K562 (cell line): Measurements from ENCODE around the gene GLMP. TPM values are rescaled to one million over a fixed set of nuclear protein-coding genes. Genes with fewer than 3 reads are reported as not detected.
A peak's percentile ranks its signal among the peaks of the same experiment; 100 is the strongest.

ENCODE experiments used
- ASH1L ChIP-seq: fragments of 450-650 bp; IDR thresholded peaks from 2 replicates; pipeline ENCODE4 v1.6.1; 2018; ENCODE audit warnings: borderline replicate concordance, mild to moderate bottlenecking, low read depth; ENCODE audit not compliant: partially characterized antibody
- BRF1 ChIP-seq: IDR thresholded peaks from 3 replicates; pipeline ENCODE4 v1.6.1; 2011; ENCODE audit warnings: borderline replicate concordance, mild to moderate bottlenecking; ENCODE audit not compliant: insufficient read length; ENCODE audit errors: extremely low read depth
- DEAF1 ChIP-seq: fragments of 450-650 bp; formaldehyde crosslinking; IDR thresholded peaks from 2 replicates; pipeline ENCODE4 v1.4.0; 2020; ENCODE audit warnings: mild to moderate bottlenecking, moderate library complexity
- HLTF ChIP-seq: fragments of 450-650 bp; IDR thresholded peaks from 2 replicates; pipeline ENCODE4 v1.6.1; 2016
- KDM4B ChIP-seq, 2 experiments: fragments of 450-650 bp in 1 of 2; sonication (generic) in 1 of 2; IDR thresholded peaks; 2 replicates each; pipeline ENCODE4 v1.6.1; 2016 to 2017; ENCODE audit warnings: borderline replicate concordance in 2 of 2, antibody characterized with exemption in 1 of 2, low read depth in 1 of 2, mild to moderate bottlenecking in 1 of 2
- MAFK ChIP-seq: IDR thresholded peaks from 2 replicates; pipeline ENCODE4 v1.6.1; 2011; ENCODE audit warnings: low read length, improper control_type of control experiment
- NBN ChIP-seq: fragments of 450-650 bp; IDR thresholded peaks from 2 replicates; pipeline ENCODE4 v1.6.1; 2016; ENCODE audit warnings: low read depth, mild to moderate bottlenecking
- PBX2 ChIP-seq, 2 experiments: IDR thresholded peaks in 1 of 2; conservative IDR thresholded peaks in 1 of 2; 2 replicates each; pipeline ENCODE4 v1.6.1; 2016; ENCODE audit warnings: low read depth in 2 of 2, mild to moderate bottlenecking in 1 of 2, missing compliant biosample characterization in 1 of 2, missing genetic modification characterization in 1 of 2, moderate library complexity in 1 of 2
- RFX1 ChIP-seq: fragments of 450-650 bp; IDR thresholded peaks from 2 replicates; pipeline ENCODE4 v1.6.1; 2016; ENCODE audit warnings: mild to moderate bottlenecking, moderate library complexity
- RREB1 ChIP-seq: fragments of 250-450 bp; sonication (Bioruptor Pico); IDR thresholded peaks from 2 replicates; pipeline ENCODE4 v1.4.0; 2020
- SAFB ChIP-seq: fragments of 200-400 bp; formaldehyde crosslinking; IDR thresholded peaks from 2 replicates; pipeline ENCODE4 v1.6.1; 2017; ENCODE audit warnings: low read depth, low read length, borderline replicate concordance
- ZBTB1 ChIP-seq: sonication (generic); formaldehyde crosslinking; IDR thresholded peaks from 2 replicates; pipeline ENCODE4 v1.8.1; 2023; ENCODE audit warnings: missing genetic modification reagents, low read depth, mild to moderate bottlenecking, borderline replicate concordance
- ZEB2 ChIP-seq: fragments of 450-650 bp; IDR thresholded peaks from 2 replicates; pipeline ENCODE4 v1.6.1; 2016
- ZNF311 ChIP-seq: fragments of 250-450 bp; sonication (Bioruptor Pico); IDR thresholded peaks from 2 replicates; pipeline ENCODE4 v1.4.0; 2020; ENCODE audit warnings: mild to moderate bottlenecking, moderate library complexity
- ZNF507 ChIP-seq: conservative IDR thresholded peaks from 2 replicates; pipeline ENCODE4 v1.6.1; 2017; ENCODE audit warnings: missing genetic modification characterization, missing compliant biosample characterization
- ZNF644 ChIP-seq: fragments of 200-800 bp; sonication (Bioruptor generic); IDR thresholded peaks from 2 replicates; pipeline ENCODE4 v1.6.1; 2016; ENCODE audit warnings: low read depth, missing genetic modification characterization, missing compliant biosample characterization
- ZNF766 ChIP-seq: fragments of 200-800 bp; sonication (Bioruptor generic); conservative IDR thresholded peaks from 2 replicates; pipeline ENCODE4 v1.6.1; 2016; ENCODE audit warnings: missing genetic modification characterization, missing compliant biosample characterization
- ZNF77 ChIP-seq: fragments of 250-450 bp; sonication (Bioruptor Pico); IDR thresholded peaks from 2 replicates; pipeline ENCODE4 v1.5.0; 2020
- polyA plus RNA-seq, 8 experiments: library from polyadenylated mRNA; depleted of rRNA in 4 of 8; stranded (reverse) in 5 of 8; unstranded in 3 of 8; fragments of >200 nt; fragmentation: Nextera tagmentation in 2 of 8; fragmentation: Illumina TruSeq in 1 of 8; extraction: Ambion mirVana in 2 of 8; extraction: Trizol in 1 of 8; gene quantifications; 2 replicates each; pipeline versions ENCODE4 v1.2.1 to v1.2.3, GENCODE V29; 2011 to 2014; ENCODE audit warnings: inconsistent platforms in 1 of 8, missing spikeins in 1 of 8
- total RNA-seq, 7 experiments: library from RNA; depleted of rRNA in 6 of 7; stranded (reverse); fragments of >200 nt in 6 of 7; fragmentation: Illumina TruSeq in 2 of 7; extraction: Trizol in 2 of 7; gene quantifications; 2 replicates each; pipeline versions ENCODE4 v1.2.1 to v1.2.3, GENCODE V29; 2011 to 2021; ENCODE audit warnings: low replicate concordance in 1 of 7

GLMP gene
- total and polyA plus RNA-seq, 9 of the 15 experiments (the other 6 are each of a cell fraction or from before 2014, with no cell fraction given), result 8.3 to 28.2 (median 22.4) TPM

- TF ChIP-seq RREB1 (CRISPR knock-in tag) (no peak), ZEB2 (no peak), DEAF1 (CRISPR knock-in tag) (no peak), HLTF (0 out of 2 replicates have a peak, but pooled peaks have one; percentile 31), SAFB (no peak), ZNF766 (CRISPR knock-in tag) (no peak), ZBTB1 (CRISPR knock-in tag) (no peak), PBX2 (CRISPR knock-in tag; IDR thresholded peaks at IDR 0.05; ENCODE audit: low read depth) (no peak), PBX2 (tag; conservative IDR thresholded peaks at IDR 0.05; ENCODE audit: low read depth) (no peak), ZNF311 (CRISPR knock-in tag) (no peak), KDM4B (IDR thresholded peaks at IDR 0.05; ENCODE audit: borderline replicate concordance in 2 of 2, low read depth in 1 of 2) (no peak), NBN (no peak), ZNF644 (tag) (no peak), ZNF507 (tag) (no peak), BRF1 (no peak), RFX1 (no peak), ZNF77 (no peak), ASH1L (no peak), MAFK (no peak)
Observed at GRCh38 chr1:156337052-156337887, 41.8 kb upstream of the GLMP start (continued).
